Suppressor macrophage (primary cell): Measurements from ENCODE around the gene PIN1.
A peak's percentile ranks its signal among the peaks of the same experiment; 100 is the strongest.
"Not testable (repeated sequence)": the region's sequence is repeated elsewhere in the genome, so short reads cannot be mapped to it uniquely, and the experiment has no call there.

ENCODE experiments used
- DNase-seq, 4 experiments: peaks; one replicate each; pipeline ENCODE4 v3.0.0-alpha.2; 2020 to 2022
- total RNA-seq, 17 experiments: gene quantifications; one replicate each; lab custom pipeline; 2026; ENCODE audit warnings: mixed read lengths in 6 of 17, inconsistent platforms in 3 of 17; lab: John Stamatoyannopoulos, UW

PIN1 gene
- total RNA-seq = 22.8 to 65.0 (median 38.0) reads per million in 17 experiments

DNA sequence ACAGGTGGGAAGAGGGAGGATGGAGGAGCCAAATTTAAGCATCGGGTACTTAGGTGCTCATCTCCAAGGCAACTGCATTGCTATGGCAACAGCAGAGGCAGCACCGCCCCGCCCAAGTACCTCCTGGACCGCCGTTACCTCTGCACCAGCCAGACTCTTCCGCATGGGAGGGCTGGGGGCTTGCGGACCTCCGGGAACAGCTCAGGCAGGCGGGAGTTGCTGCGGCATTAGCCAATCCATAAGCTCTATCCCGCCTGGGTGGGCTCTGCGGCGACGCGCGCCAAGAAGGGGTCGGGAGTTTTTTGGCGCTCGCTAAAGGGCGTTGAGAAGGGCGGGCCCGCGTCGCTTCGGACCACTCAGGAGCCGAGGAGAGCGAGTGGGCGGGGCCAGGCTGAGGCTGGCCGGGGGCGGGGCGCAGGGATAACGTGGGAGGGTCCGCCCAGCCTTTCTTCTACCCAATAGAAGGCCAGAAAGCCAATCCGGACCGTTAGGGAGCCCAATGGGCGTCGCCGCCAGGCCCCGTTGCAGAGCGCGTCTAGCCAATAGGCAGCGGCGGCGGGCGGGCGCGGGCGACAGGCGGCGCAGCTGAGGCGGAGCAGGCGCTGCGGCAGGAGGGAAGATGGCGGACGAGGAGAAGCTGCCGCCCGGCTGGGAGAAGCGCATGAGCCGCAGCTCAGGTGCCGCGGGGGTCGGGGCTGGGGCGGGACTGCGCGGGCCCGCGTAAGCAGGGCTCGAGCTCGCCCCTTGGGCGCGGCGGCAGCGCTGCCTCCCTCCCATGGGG lies at the start of gene PIN1:
Gene PIN1 (plus strand): TSS at position 593 of the 781 bp plus-strand sequence. CDS start 27 bp downstream, at position 620.
- peak; percentile 99 to 100 (median 100) for DNase-seq

- DNase-seq = peak; percentile 94 to 99 (median 96)
Observed at GRCh38 chr19:9785367-9786331, 49.5 kb upstream of the PIN1 start.

- peak in 1 of 4 experiments; percentile 12 for DNase-seq
Observed at GRCh38 chr19:9786342-9786741, 48.8 kb upstream of the PIN1 start.

- DNase-seq = no peak
Observed at GRCh38 chr19:9786819-9787218, 48.3 kb upstream of the PIN1 start.

DNA sequence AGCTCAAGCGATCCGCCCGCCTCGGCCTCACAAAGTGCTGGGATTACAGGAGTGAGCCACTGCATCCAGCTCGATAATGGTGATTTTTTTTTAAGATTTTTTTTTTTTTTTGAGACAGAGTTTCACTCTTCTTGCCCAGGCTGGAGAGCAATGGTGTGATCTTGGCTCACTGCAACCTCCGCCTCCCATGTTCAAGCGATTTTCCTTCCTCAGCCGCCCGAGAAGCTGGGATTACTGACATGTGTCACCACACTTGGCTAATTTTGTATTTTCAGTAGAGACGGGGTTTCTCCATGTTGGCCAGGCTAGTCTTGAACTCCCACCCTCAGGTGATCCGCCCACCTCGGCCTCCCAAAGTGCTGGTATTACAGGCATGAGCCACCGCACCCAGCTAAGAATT lies 46.5 kb upstream of the PIN1 start:
- not testable (repeated sequence) for DNase-seq

GRCh38 chr19:9789066-9789465 lies 46.1 kb upstream of the PIN1 start:
- DNase-seq = no peak

- DNase-seq = not testable (repeated sequence)
Observed at GRCh38 chr19:9789579-9789978, 45.5 kb upstream of the PIN1 start.

- not testable (repeated sequence) for DNase-seq
Observed at GRCh38 chr19:9791073-9791367, 44.1 kb upstream of the PIN1 start.

DNA sequence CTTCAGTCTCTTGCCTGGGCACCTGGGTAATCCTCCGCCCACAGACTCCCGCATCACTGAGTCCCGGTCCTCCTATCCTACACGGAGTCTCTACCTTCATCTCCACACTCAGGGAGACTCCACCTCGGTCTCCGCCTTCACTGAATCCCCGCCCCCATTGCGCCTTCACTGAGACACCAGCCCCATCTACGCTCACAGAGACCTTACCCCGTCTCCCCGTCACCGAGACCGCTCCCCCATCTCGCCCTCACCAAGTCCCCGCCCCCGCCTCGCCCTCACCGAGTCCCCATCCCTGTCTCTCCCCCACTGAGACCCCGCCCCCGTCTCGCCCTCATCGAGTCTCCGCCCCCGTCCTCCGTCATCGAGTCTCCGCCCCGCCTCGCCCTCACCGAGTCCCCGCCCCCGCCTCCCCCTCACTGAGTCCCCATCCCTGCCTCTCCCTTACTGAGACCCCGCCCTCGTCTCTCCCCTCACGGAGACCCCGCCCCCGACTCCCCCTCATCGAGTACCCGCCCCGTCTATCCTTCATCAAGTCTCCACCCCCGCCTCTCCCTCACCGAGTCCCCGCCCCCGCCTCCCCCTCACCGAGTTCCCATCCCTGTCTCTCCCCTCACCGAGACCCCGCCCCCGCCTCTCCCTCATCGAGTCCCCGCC lies 43.4 kb upstream of the PIN1 start:
- peak; percentile 85 to 98 (median 91) for DNase-seq

GRCh38 chr19:9792206-9793070 lies 42.7 kb upstream of the PIN1 start:
- peak; percentile 86 to 97 (median 92) for DNase-seq

- DNase-seq = peak; percentile 48 to 70 (median 58)
Observed at GRCh38 chr19:9793071-9793591, 42.0 kb upstream of the PIN1 start.

DNA sequence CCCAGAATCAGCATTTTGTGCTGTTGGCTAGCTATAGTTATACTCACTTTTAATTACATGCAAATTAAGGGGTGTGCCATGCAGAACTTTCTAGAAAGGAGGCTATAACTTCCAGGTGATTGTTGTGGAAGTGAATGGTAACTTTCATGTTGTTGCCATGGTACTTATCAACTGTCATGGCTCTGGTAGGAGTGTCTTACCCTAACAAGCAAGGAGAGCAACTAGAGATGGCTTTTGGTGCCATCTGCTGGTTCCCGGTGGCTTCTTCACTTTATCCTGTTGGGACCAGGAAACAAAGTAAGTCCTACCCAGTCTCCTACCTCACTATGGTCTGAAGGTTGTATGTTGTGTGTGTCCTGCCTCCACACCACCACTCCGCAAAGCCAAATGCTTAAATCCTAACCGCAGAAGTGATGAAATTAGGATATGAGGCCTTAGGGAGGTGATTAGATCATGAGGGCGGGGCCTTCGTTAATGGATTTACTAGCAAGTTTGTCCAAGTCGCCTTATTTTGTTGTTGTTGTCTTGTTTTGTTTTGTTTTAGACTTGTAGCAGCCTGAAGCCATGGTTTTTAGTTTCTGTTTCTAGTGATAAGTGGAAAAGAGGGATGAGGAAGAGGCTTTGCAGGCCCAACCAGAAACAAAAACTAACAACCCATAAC lies 38.9 kb upstream of the PIN1 start:
- DNase-seq = peak; percentile 90 to 93 (median 92)

- DNase-seq = no peak
Observed at GRCh38 chr19:9797871-9798270, 37.2 kb upstream of the PIN1 start.

- DNase-seq = no peak
Observed at GRCh38 chr19:9799162-9799561, 36.0 kb upstream of the PIN1 start.

- DNase-seq = no peak
Observed at GRCh38 chr19:9801976-9802375, 33.1 kb upstream of the PIN1 start.

DNA sequence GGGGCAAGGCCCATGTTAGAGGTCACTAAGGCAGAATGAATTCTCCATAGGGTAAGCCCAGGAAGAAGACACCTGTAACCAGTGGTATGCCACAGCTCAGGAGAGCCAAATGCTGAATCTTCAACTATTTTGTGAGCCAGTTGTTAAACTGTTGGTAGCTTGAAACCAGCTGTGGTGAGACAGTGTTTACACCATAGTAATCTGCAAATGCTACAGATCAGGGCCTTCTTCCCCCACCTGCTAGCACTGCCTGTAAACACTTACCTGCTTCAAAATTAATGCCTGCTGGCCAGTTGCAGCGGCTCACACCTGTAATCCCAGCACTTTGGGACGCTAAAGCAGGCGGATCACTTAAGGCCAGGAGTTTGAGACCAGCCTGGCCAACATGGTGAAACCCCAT lies 28.3 kb upstream of the PIN1 start:
- DNase-seq = no peak

DNA sequence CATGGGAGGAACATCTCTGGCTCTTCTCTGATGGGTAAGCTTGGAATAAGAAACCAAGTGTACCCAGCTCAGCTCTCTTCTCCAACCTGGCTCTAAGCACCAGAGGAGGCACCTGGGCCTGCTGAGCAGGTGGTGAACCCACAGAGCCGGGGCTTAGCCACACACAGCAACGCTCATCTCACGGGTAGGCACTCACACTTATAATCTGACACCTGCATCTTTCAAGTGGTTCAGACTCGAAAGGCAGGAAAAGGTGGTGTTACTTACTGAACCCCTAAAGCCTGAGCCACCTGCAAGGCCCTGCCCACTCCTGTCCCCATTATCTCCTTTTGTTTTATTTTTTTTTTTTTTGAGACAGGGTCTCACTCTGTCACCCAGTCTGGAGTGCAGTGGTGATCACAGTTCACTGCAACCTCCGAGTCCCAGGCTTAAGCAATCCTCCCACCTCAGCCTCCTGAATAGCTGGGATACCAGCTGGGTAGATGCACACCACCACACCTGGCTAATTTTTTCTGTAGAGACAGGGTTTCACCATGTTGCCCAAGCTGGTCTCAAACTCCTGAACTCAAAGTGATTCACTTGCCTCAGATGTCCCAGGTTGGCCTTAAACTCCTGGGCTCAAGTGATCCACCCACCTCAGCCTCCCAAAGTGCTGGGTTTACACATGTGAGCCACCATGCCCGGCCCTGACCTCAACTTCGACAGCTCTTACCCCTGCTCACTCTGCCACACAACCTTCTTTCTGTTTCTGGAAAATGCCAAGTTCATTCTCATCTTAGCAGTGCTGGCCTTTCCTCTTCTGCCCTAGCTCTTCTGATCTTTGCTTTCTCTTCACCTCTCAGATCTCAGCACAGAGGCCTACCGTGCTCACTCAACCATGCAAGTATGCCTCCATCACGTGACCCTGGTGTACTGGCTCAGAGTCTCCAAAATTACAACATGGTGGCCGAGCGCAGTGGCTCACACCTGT lies 26.0 kb upstream of the PIN1 start:
- DNase-seq = no peak

- no peak for DNase-seq
Observed at GRCh38 chr19:9811139-9811538, 24.0 kb upstream of the PIN1 start.

DNA sequence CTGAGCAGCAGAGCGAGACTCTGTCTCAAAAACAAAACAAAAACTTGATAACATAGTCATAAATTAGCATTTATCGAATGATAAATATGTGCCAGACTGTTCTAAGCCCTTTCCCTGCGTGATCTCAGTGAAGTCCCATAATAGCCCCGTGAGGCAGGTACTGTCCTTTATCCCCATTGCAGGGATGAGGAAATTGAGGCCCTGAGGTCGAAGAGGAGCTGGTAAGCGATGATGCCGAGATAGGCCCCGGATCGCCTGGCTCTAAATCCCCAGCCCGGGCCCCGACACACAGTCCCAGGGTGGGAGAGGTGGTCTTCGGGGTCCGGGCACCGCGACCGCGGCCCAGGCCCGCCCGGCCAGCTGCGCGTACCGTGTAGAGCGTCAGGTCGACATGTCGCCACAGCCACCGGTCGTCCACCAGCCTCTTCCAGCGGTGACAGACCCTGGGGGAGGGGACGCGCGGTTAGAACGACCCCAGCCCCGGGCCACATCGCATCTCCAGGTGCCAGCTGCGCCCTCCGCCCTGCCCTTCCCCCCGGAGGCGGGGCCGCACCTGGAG lies 16.9 kb upstream of the PIN1 start:
- DNase-seq = no peak
